HepG2 (cell line): ENCODE measurements around the gene BAZ1A. TPM values are rescaled to one million over a fixed set of nuclear protein-coding genes. Genes with fewer than 3 reads are reported as not detected.

ENCODE experiments used
- ATAC-seq: fragments of 200-7000 bp; cut with Tn5 transposase; 3 replicates; pipeline ENCODE4 v1.9.1; 2020; ENCODE audit warnings: mild to moderate bottlenecking, moderate library complexity
- BruUV-seq: library from RNA; stranded (reverse); fragments of 400-500 nt; replicated peaks from 2 replicates; lab custom pipeline; 2021; lab: Mats Ljungman, UMichigan
- CTCF ChIA-PET: fragments of 300-600 bp; formaldehyde crosslinking; extraction: SDS; loops from one replicate; lab custom pipeline; 2021; ENCODE audit warnings: low total read pairs, inconsistent platforms, low intra/inter-chr PET ratio; lab: Yijun Ruan, JAX
- POLR2A ChIA-PET: fragments of 350-600 bp; sonication (Branson Sonifier 250); formaldehyde crosslinking; loops from one replicate; lab custom pipeline; 2020; ENCODE audit warnings: antibody characterized with exemption, inconsistent platforms; lab: Yijun Ruan, JAX
- DNase-seq: peaks from one replicate; pipeline ENCODE4 v3.0.0-alpha.2; 2015; ENCODE audit warnings: low spot score
- FAIRE-seq: peaks from 3 replicates; lab custom pipeline; 2011; peaks lifted over from hg19 to GRCh38; lab: Jason Lieb, UNC
- H2AFZ ChIP-seq: one replicate; pipeline ENCODE4 v1.6.1; 2011; ENCODE audit warnings: low read length, inconsistent platforms
- H3K27ac ChIP-seq: fragments of 300-600 bp; 3 replicates; pipeline ENCODE4 v1.8.0; 2011; ENCODE audit warnings: mixed run types, mild to moderate bottlenecking, mixed read lengths, low read length, inconsistent platforms; ENCODE audit not compliant: insufficient read depth; ENCODE audit errors: extremely low read length
- H3K27me3 ChIP-seq, 2 experiments: fragments of 200-600 bp in 1 of 2; 2 replicates in 1 of 2; 3 replicates in 1 of 2; pipeline versions ENCODE4 v1.6.0 to v1.8.0; 2011; ENCODE audit warnings: low read length in 2 of 2, mild to moderate bottlenecking in 2 of 2, moderate library complexity in 2 of 2, inconsistent platforms in 1 of 2; ENCODE audit not compliant: insufficient read depth in 2 of 2, control insufficient read depth in 1 of 2
- H3K36me3 ChIP-seq, 2 experiments: fragments of 200-600 bp in 1 of 2; replicated peaks in 1 of 2; 2 replicates in 1 of 2; 3 replicates in 1 of 2; pipeline versions ENCODE4 v1.5.1 to v1.8.0; 2011; ENCODE audit warnings: low read length in 2 of 2, inconsistent platforms in 1 of 2; ENCODE audit not compliant: insufficient read depth in 2 of 2, control insufficient read depth in 1 of 2
- H3K4me1 ChIP-seq: 2 replicates; pipeline ENCODE4 v1.5.1; 2012; ENCODE audit warnings: low read length, inconsistent platforms; ENCODE audit not compliant: insufficient read depth
- H3K4me2 ChIP-seq: 2 replicates; pipeline ENCODE4 v1.6.0; 2011; ENCODE audit warnings: low read depth, low read length, inconsistent platforms
- H3K4me3 ChIP-seq, 3 experiments: fragments of 200-600 bp in 1 of 3; sonication (generic), shearing (Covaris generic) in 1 of 3; replicated peaks in 1 of 3; 2 replicates each; pipeline ENCODE4 v1.5.1; 2011 to 2016; ENCODE audit warnings: low read length in 3 of 3, inconsistent platforms in 2 of 3, low read depth in 2 of 3, mild to moderate bottlenecking in 2 of 3, control low read depth in 1 of 3, mixed read lengths in 1 of 3; ENCODE audit not compliant: insufficient read depth in 1 of 3
- H3K79me2 ChIP-seq: one replicate; pipeline ENCODE4 v1.6.1; 2011; ENCODE audit warnings: low read length, inconsistent platforms; ENCODE audit not compliant: insufficient read depth
- H3K9ac ChIP-seq: 2 replicates; pipeline ENCODE4 v1.6.0; 2011; ENCODE audit warnings: mild to moderate bottlenecking, low read depth, low read length, inconsistent platforms; ENCODE audit not compliant: insufficient read depth
- H3K9me3 ChIP-seq: 2 replicates; pipeline ENCODE4 v1.5.1; 2012; ENCODE audit warnings: mild to moderate bottlenecking, low read length
- H4K20me1 ChIP-seq: 2 replicates; pipeline ENCODE4 v1.6.0; 2011; ENCODE audit warnings: inconsistent platforms, mild to moderate bottlenecking, low read length, moderate library complexity; ENCODE audit not compliant: insufficient read depth
- CREB1 ChIP-seq, 2 experiments: fragments of 450-650 bp in 1 of 2; IDR thresholded peaks; 2 replicates each; pipeline ENCODE4 v1.6.1; 2016 to 2017; ENCODE audit warnings: control low read depth in 1 of 2, mild to moderate bottlenecking in 1 of 2, missing compliant biosample characterization in 1 of 2, missing genetic modification characterization in 1 of 2
- EZH2 ChIP-seq: conservative IDR thresholded peaks from 2 replicates; pipeline ENCODE4 v1.6.1; 2012; ENCODE audit warnings: mild to moderate bottlenecking, low read depth, low read length, moderate library complexity
- FOXJ3 ChIP-seq: sonication (generic); formaldehyde crosslinking; IDR thresholded peaks from 2 replicates; pipeline ENCODE4 v1.4.0; 2020; ENCODE audit warnings: missing genetic modification reagents, mild to moderate bottlenecking, borderline replicate concordance
- FOXK2 ChIP-seq: fragments of 450-650 bp; IDR thresholded peaks from 2 replicates; pipeline ENCODE4 v1.6.1; 2016
- KDM1A ChIP-seq: IDR thresholded peaks from 2 replicates; pipeline ENCODE4 v1.6.1; 2016; ENCODE audit warnings: missing compliant biosample characterization
- MIXL1 ChIP-seq: IDR thresholded peaks from 2 replicates; pipeline ENCODE4 v1.6.1; 2016
- NFYB ChIP-seq: sonication (generic); formaldehyde crosslinking; IDR thresholded peaks from 2 replicates; pipeline ENCODE4 v1.4.0; 2020; ENCODE audit warnings: missing genetic modification reagents
- PBX2 ChIP-seq: IDR thresholded peaks from 2 replicates; pipeline ENCODE4 v1.6.1; 2016; ENCODE audit warnings: control low read depth
- THAP11 ChIP-seq: IDR thresholded peaks from 2 replicates; pipeline ENCODE4 v1.6.1; 2016; ENCODE audit warnings: missing biosample characterization, missing genetic modification reagents
- ZNF253 ChIP-seq: sonication (generic); formaldehyde crosslinking; IDR thresholded peaks from 2 replicates; pipeline ENCODE4 v1.8.0; 2022; ENCODE audit warnings: mild to moderate bottlenecking, missing genetic modification reagents, borderline replicate concordance
- ZNF329 ChIP-seq: sonication (generic); formaldehyde crosslinking; IDR thresholded peaks from 2 replicates; pipeline ENCODE4 v1.9.0; 2021; ENCODE audit warnings: low read depth, mild to moderate bottlenecking, missing genetic modification reagents
- ZSCAN30 ChIP-seq: sonication (generic); formaldehyde crosslinking; IDR thresholded peaks from 2 replicates; pipeline ENCODE4 v1.5.0; 2020; ENCODE audit warnings: mild to moderate bottlenecking, missing genetic modification reagents
- WGBS: methylation state at CpG from one replicate; pipeline ENCODE4 v1.1.6; 2017; ENCODE audit warnings: low lambda C conversion rate; 5-methylcytosine and 5-hydroxymethylcytosine counted together
- in situ Hi-C: cut with HindIII; loops from 2 replicates; pipeline ENCODE4 v1.10.0; 2017; ENCODE audit warnings: low pct_unique_long_range_greater_than_20kb; ENCODE audit not compliant: extremely low pct_ligation_motif_present
- intact Hi-C: fragments of 100-400 bp; cut with micrococcal nuclease; formaldehyde crosslinking; loops from one replicate; pipeline ENCODE4 v1.10.0; 2022; ENCODE audit not compliant: unreplicated experiment
- polyA plus RNA-seq, 8 experiments: library from polyadenylated mRNA; depleted of rRNA in 3 of 8; stranded (reverse) in 7 of 8; unstranded in 1 of 8; fragments of >200 nt; fragmentation: Illumina TruSeq in 4 of 8; extraction: Trizol in 4 of 8; gene quantifications; 2 replicates each; pipeline versions ENCODE4 v1.2.1 to v1.2.3, GENCODE V29; 2011 to 2016; ENCODE audit warnings: low read depth in 4 of 8, missing spikeins in 1 of 8, mixed read lengths in 1 of 8; ENCODE audit not compliant: insufficient read depth in 1 of 8
- total RNA-seq, 5 experiments: library from RNA; depleted of rRNA; stranded (reverse); fragments of >200 nt; fragmentation: Illumina TruSeq; extraction: Trizol; gene quantifications; 2 replicates each; pipeline ENCODE4 v1.2.3, GENCODE V29; 2016; ENCODE audit warnings: low read depth in 1 of 5

Gene BAZ1A
- total and polyA plus RNA-seq, 2 of the 13 experiments (the other 11 are each of a cell fraction or from before 2014, with no cell fraction given) = 20.9 to 56.8 TPM

- TF ChIP-seq THAP11 (CRISPR knock-in tag) (peak; percentile 33; the same call in 1 of the 2 replicates), ZSCAN30 (CRISPR knock-in tag) (no peak), MIXL1 (CRISPR knock-in tag) (peak; percentile 23; the same call in 1 of the 2 replicates), EZH2 (no peak), PBX2 (peak; percentile 56; the same call in 1 of the 2 replicates), NFYB (CRISPR knock-in tag) (peak; percentile 56; the same call in 1 of the 2 replicates), CREB1 (IDR thresholded peaks at IDR 0.05) (no peak), CREB1 (CRISPR knock-in tag; IDR thresholded peaks at IDR 0.05) (peak; percentile 17; the same call in 1 of the 2 replicates), FOXJ3 (0 out of 2 replicates have a peak, but pooled peaks have one; percentile 17), KDM1A (CRISPR knock-in tag) (no peak)
Observed at GRCh38 chr14:34732802-34733201, 142.4 kb downstream of the BAZ1A start (continued).

GRCh38 chr14:34723867-34724266 is 151.3 kb downstream of the BAZ1A start:
- CTCF ChIA-PET = interaction anchor here (1.3 to 9.7 kb wide), 5 partner anchors 11 to 51 kb away, joined by 3 to 203 read pairs (median 5); no protein-coding TSS in a partner anchor
- POLR2A ChIA-PET = interaction anchor here (1.0 to 1.1 kb wide), 2 partner anchors 9 to 259 kb away, joined by 3 to 4 read pairs; partner anchors contain the start of genes CFL2 and SRP54
- DNase-seq (no peak), FAIRE-seq (no peak), ATAC-seq (no peak)
- Histone ChIP-seq H3K36me3 (no peaks in the 10 kb centered on the region), H3K27me3 (no peaks in the 10 kb centered on the region), H3K4me1 (peaks cover 10% of the 10 kb centered on the region), H3K79me2 (no peaks in the 10 kb centered on the region), H4K20me1 (no peaks in the 10 kb centered on the region), H3K4me2 (no peak overlapping the region), H3K9ac (no peak overlapping the region), H2AFZ (no peak overlapping the region), H3K9me3 (no peaks in the 10 kb centered on the region), H3K4me3 (no peak overlapping the region), H3K27ac (no peak overlapping the region)
- 68% methylated on average over 3 of the region's 3 CpGs for WGBS
- BruUV-seq = no TSS peak
- intact Hi-C loops = loop anchor here (1.0 kb wide), 1 partner anchor 52 kb away; no protein-coding TSS in a partner anchor
- TF ChIP-seq ZNF329 (CRISPR knock-in tag) = no peak
- TF ChIP-seq FOXK2 = no peak
- TF ChIP-seq ZNF253 (CRISPR knock-in tag) = no peak
- in situ Hi-C loops = loop anchor here (5.0 kb wide), 1 partner anchor 52 kb away; no protein-coding TSS in a partner anchor
